GM18520 (cell line): ENCODE results near the gene FAM180A.
"Not testable (repeated sequence)": the region's sequence is repeated elsewhere in the genome, so short reads cannot be mapped to it uniquely, and the experiment has no call there.

ENCODE experiments used
- ATAC-seq: cut with Tn5 transposase; IDR thresholded peaks from one replicate; pipeline ENCODE4 v1.9.1; 2021; ENCODE audit not compliant: unreplicated experiment

The FAM180A gene

DNA sequence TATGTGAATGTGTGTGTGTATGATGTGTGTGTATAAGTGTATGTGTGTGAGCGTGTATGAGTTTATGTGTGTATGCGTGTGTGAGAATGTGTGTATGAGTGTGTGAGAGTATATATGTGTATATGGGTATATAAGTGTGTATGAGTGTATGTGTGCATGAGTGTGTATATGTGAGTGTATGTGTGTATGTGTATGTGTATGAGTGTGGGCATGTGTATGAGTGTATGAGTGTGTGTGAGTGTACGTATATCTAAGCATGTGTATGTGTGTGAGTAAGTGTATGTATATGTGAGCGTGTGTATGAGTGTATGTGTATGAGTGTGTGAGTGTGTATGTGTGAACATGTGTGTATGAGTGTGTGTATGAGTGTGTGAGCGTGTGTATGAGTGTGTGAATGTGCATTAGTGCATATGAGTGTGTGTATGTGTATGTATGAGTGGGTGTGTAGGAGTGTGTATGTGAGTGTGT, 33.5 kb downstream of the FAM180A start:
- ATAC-seq, result no peak

DNA sequence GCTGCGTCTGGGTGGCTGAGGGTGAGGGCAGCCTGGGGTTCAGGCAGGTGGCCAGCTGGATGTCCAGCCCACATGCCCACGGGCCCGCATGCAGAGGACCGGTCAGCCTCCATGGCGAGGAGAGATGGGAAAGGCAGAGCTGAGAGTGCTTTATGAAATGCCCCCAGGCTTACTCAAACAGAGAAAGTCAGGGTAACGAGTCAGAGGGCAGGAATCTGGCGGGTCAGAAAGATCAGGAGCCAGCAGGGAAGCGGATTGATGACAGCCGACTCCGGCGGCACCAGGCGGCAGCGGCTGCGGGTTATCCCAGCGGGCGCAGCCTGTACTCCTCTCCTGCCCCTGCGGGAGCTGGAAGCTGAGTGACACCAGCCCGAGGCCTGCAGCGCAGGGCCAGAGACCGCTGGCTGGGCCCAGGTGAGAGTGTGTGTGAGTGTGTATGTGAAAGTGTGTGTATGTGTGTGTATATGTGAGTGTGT, 34.0 kb downstream of the FAM180A start:
- no peak for ATAC-seq

- no peak for ATAC-seq
These were observed 34.7 kb downstream of the FAM180A start for GRCh38 chr7:135713836-135714470.

- no peak for ATAC-seq
These were observed 35.8 kb downstream of the FAM180A start for GRCh38 chr7:135712796-135713195.

GRCh38 chr7:135712182-135712782, 36.3 kb downstream of the FAM180A start:
- no peak for ATAC-seq

- ATAC-seq, result no peak
These were observed 37.5 kb downstream of the FAM180A start for GRCh38 chr7:135711139-135711469.

DNA sequence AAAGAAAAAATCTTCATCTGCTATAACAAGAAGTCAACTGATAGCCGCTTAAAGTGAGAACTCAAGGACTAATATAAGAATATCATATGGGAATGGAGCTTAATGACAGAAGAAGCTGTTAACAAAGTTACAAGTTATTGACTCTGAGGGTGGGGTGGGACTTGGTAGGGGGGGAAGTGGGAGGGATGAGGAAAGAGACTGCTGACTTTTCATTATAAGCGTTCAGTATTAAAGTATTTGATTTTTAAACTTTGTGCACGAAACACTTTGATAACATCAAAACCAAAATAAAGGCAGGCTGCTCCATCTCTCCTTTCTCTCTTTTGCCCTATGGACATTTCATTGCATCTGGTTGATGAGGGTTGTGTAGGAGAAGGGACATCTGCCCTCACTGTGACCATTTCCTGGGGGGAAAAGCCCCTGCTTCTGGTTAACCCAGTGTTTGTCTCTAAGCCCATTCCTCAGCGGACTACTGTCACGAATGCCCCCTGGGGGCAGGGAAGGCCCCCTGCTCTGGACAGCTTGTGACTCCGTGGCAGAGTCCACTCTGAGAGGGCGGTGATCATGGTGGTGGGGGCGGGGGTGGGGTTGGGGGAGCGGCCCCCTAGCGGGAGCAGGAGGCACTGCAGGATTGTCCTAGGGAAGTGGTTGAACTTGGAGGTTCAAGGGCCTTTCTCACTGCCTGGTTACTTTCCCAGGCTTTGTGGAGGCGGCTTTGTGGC, 38.0 kb downstream of the FAM180A start:
- no peak for ATAC-seq

GRCh38 chr7:135709508-135709907, 39.1 kb downstream of the FAM180A start:
- ATAC-seq, result no peak

DNA sequence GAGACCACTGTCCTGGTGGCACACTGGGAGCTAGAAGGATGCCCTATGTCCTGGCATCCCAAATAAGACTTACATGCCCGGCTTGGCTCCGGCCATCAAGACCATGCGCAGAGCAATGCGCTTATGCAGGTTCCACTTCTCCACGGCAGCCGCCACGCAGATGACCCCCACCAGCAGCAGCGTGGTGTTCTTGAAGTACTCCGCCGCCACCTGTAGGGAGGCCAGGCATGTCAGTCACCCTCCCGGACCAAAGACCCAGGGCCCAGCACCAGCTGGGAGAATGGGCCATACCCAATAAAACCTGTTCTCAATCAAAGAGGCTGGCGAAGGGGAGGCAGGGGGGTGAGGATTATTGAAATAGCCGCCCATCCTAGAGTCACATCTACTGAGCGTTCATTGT, 40.6 kb downstream of the FAM180A start:
- ATAC-seq, result no peak

DNA sequence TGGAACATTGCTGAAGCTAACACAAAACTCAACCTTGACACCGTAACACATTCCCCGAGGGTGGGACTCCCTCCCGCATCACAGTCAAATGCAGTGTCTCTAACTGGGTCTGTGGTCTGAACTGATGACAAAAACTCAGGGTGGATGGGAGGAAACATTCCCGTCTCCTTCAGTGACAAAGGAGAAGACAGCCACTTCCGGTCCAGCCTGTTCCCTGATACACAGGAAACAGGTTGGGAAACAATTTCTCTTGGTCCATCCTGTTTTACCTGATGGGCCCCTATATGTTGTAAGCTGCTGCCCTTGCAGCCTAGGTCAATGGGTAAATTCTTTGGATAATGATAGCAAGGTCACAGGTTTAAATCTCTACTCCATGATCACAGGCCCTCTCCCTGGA, 41.0 kb downstream of the FAM180A start:
- no peak for ATAC-seq

DNA sequence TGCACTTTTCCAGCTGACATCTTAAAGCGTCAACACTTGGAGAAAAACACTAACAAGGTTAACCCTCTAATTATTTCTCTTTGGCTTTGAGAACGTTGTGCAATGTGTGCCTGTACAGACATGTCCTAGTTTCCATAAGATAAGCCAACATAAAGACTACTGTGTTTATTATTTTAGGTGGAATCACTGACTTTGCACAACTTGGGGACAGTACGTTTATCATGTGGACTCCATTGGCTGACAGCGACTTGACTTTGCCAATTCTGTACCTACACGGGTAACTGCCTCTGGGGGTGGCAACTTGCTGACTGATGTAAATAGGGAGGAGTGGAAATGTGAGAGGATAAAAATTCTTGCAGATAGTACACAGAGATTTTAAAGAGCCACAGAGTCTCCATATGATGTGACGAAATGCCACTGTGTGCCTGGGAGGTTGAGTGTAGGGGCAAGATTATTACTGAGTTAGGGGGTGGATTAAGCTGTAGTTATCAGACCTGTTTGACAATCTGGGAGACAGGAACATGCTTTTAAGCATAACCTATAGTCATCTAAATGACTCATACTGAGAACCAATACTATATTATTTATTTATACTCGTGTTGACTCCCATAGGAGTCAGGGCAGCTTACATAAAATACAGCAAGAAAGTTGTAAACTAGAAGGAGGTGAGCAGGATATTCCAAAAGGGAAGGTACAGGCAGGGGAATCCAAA, 41.6 kb downstream of the FAM180A start:
- ATAC-seq, result no peak

DNA sequence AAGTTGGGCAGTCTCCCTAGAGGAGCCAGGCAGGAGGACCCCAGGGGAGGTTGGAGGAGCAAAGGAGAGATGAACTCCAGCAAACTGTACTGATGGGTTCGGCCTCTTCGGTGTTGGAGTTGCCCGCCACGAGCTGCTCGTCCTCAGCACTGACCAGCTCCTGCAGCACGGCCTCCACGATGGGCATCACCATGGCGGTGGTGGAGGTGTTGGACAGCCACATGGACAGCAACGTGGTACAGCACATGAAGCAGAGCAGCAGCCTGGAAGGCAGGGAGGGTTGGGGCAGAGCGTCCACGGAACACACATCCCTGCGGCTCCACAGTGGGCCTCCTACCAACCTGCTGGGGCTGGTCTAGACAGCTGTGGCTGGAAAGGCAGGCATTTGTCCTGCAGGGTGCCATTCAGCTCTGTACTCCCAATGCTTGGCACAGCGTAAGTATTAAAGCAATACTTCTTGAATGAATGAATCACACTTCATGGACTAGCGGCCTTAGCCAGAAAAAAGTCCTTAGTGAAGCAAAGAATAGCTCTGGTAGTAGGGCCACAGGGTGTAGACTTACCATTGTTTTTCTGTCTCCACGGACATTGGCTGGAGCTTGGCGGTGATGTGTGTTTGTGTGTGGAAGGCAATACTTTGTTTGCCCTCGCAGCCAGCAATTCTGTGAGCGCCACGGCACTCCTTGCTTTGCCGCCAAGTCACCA, 42.4 kb downstream of the FAM180A start:
- ATAC-seq, result no peak

DNA sequence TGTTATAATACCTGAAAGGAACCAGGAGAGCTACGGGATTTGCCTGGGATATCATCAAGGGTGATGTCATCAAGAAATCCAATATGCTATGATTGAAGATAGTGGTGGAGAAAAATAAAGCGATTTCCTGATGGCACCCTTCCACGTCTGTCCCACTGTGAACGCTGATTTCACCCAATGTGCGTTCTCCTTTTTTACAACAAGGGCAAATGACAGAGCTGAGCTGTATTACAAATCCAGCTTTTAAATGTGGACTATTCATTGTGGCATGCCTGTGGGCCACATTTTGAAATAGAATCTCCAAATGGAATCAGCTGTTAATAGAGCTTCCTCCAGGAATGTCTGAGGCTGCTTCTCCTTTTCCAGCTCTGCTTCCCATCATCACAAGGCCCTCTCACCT, 43.9 kb downstream of the FAM180A start:
- ATAC-seq, result no peak

GRCh38 chr7:135704074-135704473, 44.5 kb downstream of the FAM180A start:
- ATAC-seq, result no peak

- ATAC-seq, result no peak
These were observed 51.1 kb downstream of the FAM180A start for GRCh38 chr7:135697276-135698049.

DNA sequence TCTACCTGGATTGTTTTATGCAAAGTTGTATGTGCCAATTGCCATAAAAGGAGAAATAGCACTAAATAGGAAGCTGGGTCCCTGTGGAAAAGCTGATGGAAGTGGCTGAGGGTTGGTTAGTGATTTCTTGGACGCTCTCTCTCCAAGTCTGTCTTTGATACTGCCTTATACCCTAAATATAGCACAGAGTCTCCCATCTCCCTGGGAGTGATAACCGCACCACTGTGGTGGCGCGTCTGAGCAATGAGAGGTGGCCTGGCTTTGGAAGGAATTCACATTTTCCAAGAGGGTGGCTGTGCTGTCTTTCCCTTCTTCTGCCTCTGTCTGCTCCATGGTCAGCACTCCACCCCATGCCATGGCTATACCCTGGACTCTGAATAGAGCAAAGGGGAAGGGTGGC, 55.1 kb downstream of the FAM180A start:
- no peak for ATAC-seq

DNA sequence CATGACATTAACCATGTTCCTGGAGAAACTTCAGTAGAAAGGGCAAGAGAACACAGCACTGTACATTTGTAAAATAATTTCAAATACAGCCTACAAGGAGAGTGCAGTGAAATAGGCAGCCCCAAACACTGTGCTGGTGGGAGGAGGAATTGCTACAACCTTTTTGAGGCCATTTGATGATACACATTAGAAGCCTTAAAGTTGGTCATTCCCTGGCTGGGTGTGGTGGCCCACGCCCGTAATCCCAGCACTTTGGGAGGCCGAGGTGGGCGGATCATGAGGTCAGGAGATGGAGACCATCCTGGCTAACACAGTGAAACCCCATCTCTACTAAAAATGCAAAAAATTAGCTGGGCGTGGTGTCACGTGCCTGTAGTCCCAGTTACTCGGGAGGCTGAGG, 56.0 kb downstream of the FAM180A start:
- not testable (repeated sequence) for ATAC-seq

DNA sequence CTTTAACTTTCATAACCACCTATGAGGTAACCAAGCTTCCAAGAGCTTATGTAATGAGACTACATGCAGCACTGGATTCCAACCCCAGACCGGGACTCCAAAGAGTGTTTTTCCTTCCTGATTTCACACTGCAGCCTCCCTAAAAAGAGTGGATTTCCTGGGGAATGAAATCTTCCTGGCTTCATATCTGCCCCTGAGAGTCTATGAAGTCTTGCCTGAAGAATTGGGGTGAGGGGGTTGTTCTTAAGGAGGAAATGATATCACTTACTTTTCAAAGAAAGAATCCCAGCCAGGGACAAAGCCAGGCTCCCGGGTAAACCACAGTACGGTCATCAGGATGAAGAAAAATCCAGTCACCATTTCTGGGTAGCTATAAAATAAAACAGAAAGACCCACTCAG, 56.6 kb downstream of the FAM180A start:
- no peak for ATAC-seq

DNA sequence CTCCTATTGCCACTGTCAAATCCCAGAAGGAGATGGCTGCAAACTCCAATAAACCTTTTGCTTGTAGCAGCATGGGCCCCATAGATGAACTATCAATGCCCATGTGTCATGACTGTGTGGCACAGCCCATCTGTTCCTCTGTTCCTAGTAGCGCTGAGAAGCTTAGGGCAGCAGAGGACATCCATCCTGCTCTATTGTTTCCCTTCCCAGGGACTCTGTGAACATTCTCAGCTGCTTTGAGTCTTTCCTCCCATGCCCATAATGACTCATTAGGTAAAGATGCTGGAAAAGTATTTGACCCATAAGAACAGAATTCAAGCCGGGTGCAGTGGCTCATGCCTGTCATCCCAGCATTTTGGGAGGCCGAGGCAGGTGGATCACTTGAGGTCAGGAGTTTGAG, 58.0 kb downstream of the FAM180A start:
- no peak for ATAC-seq

DNA sequence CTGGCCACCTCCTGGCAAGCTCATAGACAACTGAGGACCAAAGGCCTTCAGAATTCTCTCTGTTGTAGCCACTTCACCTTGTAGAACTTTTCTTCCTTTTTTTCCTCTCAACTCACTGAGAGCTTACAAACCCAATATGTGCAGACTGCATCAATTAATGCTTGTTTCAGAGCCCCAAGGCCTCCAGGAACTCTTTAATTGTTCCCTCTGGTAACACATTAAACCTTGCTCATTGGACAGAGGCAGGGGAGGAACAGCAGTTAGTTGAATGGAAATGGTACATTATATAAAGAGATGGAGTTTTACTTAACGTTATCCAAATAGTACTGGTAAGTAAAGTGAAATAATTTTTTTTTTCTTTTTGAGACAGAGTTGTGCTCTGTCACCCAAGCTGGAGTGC, 61.1 kb downstream of the FAM180A start:
- no peak for ATAC-seq
